Body of pancreas (tissue), 4 donors: ENCODE data around the gene HOXA3.

Source experiments
- CTCF ChIP-seq, 7 experiments: fragments of 450-650 bp in 4 of 7; fragments of 200-600 bp in 3 of 7; sonication (generic) in 3 of 7; IDR thresholded peaks; one replicate each; pipeline ENCODE4 v1.5.1; 2016 to 2019; ENCODE audit warnings: antibody characterized with exemption in 7 of 7
- POLR2A ChIP-seq, 3 donors: fragments of 450-650 bp; IDR thresholded peaks; one replicate each; pipeline ENCODE4 v1.6.1; 2016; ENCODE audit warnings: antibody characterized with exemption in 3 of 3, mild to moderate bottlenecking in 2 of 3

- TF ChIP-seq CTCF (IDR thresholded peaks at IDR 0.05), result no peak
- peak in 2 of 3 donors; percentile 18 to 37 for TF ChIP-seq POLR2A (IDR thresholded peaks at IDR 0.05)
Measured at GRCh38 chr7:27112955-27113949, 39.1 kb downstream of the HOXA3 start.
